Panc1 (cell line): ENCODE data around the gene HS3ST5. TPM values are rescaled to one million over a fixed set of nuclear protein-coding genes. Genes with fewer than 3 reads are reported as not detected.

ENCODE experiments used
- ATAC-seq: fragments of 200-7000 bp; cut with Tn5 transposase; 2 replicates; pipeline ENCODE4 v1.9.1; 2020; ENCODE audit warnings: mild to moderate bottlenecking, moderate library complexity
- BruUV-seq: library from RNA; stranded (reverse); fragments of 400-500 nt; replicated peaks from 2 replicates; lab custom pipeline; 2021; lab: Mats Ljungman, UMichigan
- CTCF ChIA-PET: fragments of 300-600 bp; sonication (Branson Sonifier 250); formaldehyde crosslinking; loops from one replicate; lab custom pipeline; 2022; ENCODE audit warnings: antibody characterized with exemption; lab: Charles Lee
- POLR2A ChIA-PET: fragments of 300-600 bp; sonication (Branson Sonifier 250); formaldehyde crosslinking; loops from one replicate; lab custom pipeline; 2022; ENCODE audit warnings: antibody characterized with exemption; lab: Charles Lee
- DNase-seq: peaks from one replicate; pipeline ENCODE4 v3.0.0-alpha.2; 2010; ENCODE audit warnings: low read depth, low spot score
- H3K27ac ChIP-seq: 2 replicates; pipeline ENCODE4 v1.5.1; 2011; ENCODE audit warnings: mild to moderate bottlenecking, low read length, inconsistent platforms
- H3K27me3 ChIP-seq: fragments of 200-500 bp; sonication (Bioruptor generic); 2 replicates; pipeline ENCODE4 v1.6.0; 2014; ENCODE audit warnings: low read length, inconsistent platforms; ENCODE audit not compliant: control insufficient read depth, insufficient read depth
- H3K36me3 ChIP-seq: fragments of 200-500 bp; sonication (Bioruptor generic); 2 replicates; pipeline ENCODE4 v1.5.1; 2014; ENCODE audit warnings: inconsistent platforms, mild to moderate bottlenecking, low read length, moderate library complexity; ENCODE audit not compliant: control insufficient read depth, insufficient read depth
- H3K4me1 ChIP-seq: 2 replicates; pipeline ENCODE4 v1.5.1; 2011; ENCODE audit warnings: inconsistent platforms, mild to moderate bottlenecking, low read length, moderate library complexity; ENCODE audit not compliant: control insufficient read depth, insufficient read depth
- H3K4me3 ChIP-seq, 2 experiments: 2 replicates each; pipeline ENCODE4 v1.5.1; 2011 to 2012; ENCODE audit warnings: low read depth in 2 of 2, low read length in 2 of 2, mild to moderate bottlenecking in 2 of 2, inconsistent platforms in 1 of 2, moderate library complexity in 1 of 2
- H3K9me3 ChIP-seq: fragments of 200-500 bp; sonication (Bioruptor generic); 2 replicates; pipeline ENCODE4 v1.5.1; 2014; ENCODE audit warnings: low read depth, mild to moderate bottlenecking, inconsistent platforms, low read length, moderate library complexity; ENCODE audit not compliant: control insufficient read depth, insufficient read depth
- POLR2AphosphoS5 ChIP-seq: IDR thresholded peaks from 2 replicates; pipeline ENCODE4 v1.6.1; 2012; ENCODE audit warnings: mild to moderate bottlenecking, low read depth, low read length, moderate library complexity
- SIN3A ChIP-seq: IDR thresholded peaks from 2 replicates; pipeline ENCODE4 v1.6.1; 2012; ENCODE audit warnings: low read depth, mild to moderate bottlenecking, low read length, moderate library complexity, borderline replicate concordance; ENCODE audit not compliant: insufficient read depth
- TCF7L2 ChIP-seq: IDR thresholded peaks from 2 replicates; pipeline ENCODE4 v1.6.1; 2011; ENCODE audit warnings: mild to moderate bottlenecking, low read depth, low read length, inconsistent platforms
- in situ Hi-C: cut with HindIII; loops from 2 replicates; pipeline ENCODE4 v1.10.0; 2016; ENCODE audit warnings: low sequenced_read_pairs, low pct_unique_long_range_greater_than_20kb
- intact Hi-C: fragments of 100-400 bp; cut with micrococcal nuclease; formaldehyde crosslinking; loops from one replicate; pipeline ENCODE4 v1.10.0; 2022; ENCODE audit not compliant: unreplicated experiment
- total RNA-seq: library from RNA; stranded (reverse); gene quantifications from one replicate; pipeline ENCODE4 v1.2.1, GENCODE V29; 2021; ENCODE audit not compliant: unreplicated experiment
- TF ChIP-seq, protein P1 (sequence below), 2 experiments: IDR thresholded peaks; 2 replicates each; pipeline ENCODE4 v1.6.1; 2011 to 2012; ENCODE audit warnings: low read depth in 2 of 2, control low read depth in 1 of 2, low read length in 1 of 2, mild to moderate bottlenecking in 1 of 2, moderate library complexity in 1 of 2; ENCODE audit not compliant: insufficient read depth in 1 of 2
- TF ChIP-seq, protein P2 (sequence below): fragments of 450-650 bp; IDR thresholded peaks from 2 replicates; pipeline ENCODE4 v1.5.1; 2017; ENCODE audit warnings: mild to moderate bottlenecking

The HS3ST5 gene
- total RNA-seq, 1 experiment from 2014 or later = 0.05 TPM

DNA sequence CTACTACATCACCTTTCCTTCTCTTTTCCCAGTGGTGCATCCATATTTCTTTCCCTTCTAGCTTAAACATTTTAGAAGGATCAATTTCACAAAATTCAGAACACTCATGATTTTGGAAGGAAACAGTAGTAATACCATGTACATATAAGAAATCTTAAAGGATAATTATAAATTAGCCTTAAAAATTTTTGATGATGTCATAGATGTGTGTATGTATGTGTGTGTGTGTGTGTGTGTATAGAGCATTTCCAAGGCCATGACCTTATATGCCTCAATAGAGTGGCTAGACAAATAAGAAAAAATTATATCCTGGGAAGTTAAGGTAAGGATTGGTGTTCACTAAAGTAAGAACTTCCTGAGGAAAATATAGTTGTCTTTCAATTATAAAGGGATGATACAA, 24.1 kb upstream of the HS3ST5 start:
- POLR2A ChIA-PET = no interaction called here
- BruUV-seq = no TSS peak

DNA sequence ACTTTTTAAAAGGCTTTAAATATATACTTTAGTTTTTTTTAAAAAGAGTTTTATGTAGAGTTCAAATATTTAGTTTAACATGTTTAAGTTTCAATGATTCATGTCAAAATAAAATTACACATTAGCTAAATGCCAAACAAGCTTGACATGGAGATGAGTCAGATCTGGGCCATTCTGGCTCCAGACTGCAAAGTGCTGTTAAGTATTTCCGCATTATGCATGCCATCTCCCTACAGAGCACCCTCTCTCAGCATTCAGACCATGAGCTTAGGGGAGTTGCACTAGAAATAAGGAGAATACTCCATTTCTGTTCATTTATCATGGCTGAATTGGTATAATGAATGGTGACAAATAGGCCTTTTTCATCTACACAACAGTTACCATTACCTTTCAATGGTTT, 21.5 kb upstream of the HS3ST5 start:
- no peaks in the 10 kb centered on the region for H3K27me3 ChIP-seq
- in situ Hi-C loops = no loop called here
- DNase-seq (no peak), ATAC-seq (no peak)
- POLR2A ChIA-PET = no interaction called here
- H3K4me1 ChIP-seq = no peaks in the 10 kb centered on the region
- no peak overlapping the region for H3K27ac ChIP-seq
- no TSS peak for BruUV-seq
- H3K9me3 ChIP-seq = no peaks in the 10 kb centered on the region
- CTCF ChIA-PET = no interaction called here
- no peak overlapping the region for H3K4me3 ChIP-seq
- intact Hi-C loops = no loop called here
- no peaks in the 10 kb centered on the region for H3K36me3 ChIP-seq
- TF ChIP-seq TCF7L2 (no peak), POLR2AphosphoS5 (no peak), SIN3A (no peak)
- TF ChIP-seq, protein P1, sequence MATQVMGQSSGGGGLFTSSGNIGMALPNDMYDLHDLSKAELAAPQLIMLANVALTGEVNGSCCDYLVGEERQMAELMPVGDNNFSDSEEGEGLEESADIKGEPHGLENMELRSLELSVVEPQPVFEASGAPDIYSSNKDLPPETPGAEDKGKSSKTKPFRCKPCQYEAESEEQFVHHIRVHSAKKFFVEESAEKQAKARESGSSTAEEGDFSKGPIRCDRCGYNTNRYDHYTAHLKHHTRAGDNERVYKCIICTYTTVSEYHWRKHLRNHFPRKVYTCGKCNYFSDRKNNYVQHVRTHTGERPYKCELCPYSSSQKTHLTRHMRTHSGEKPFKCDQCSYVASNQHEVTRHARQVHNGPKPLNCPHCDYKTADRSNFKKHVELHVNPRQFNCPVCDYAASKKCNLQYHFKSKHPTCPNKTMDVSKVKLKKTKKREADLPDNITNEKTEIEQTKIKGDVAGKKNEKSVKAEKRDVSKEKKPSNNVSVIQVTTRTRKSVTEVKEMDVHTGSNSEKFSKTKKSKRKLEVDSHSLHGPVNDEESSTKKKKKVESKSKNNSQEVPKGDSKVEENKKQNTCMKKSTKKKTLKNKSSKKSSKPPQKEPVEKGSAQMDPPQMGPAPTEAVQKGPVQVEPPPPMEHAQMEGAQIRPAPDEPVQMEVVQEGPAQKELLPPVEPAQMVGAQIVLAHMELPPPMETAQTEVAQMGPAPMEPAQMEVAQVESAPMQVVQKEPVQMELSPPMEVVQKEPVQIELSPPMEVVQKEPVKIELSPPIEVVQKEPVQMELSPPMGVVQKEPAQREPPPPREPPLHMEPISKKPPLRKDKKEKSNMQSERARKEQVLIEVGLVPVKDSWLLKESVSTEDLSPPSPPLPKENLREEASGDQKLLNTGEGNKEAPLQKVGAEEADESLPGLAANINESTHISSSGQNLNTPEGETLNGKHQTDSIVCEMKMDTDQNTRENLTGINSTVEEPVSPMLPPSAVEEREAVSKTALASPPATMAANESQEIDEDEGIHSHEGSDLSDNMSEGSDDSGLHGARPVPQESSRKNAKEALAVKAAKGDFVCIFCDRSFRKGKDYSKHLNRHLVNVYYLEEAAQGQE (IDR thresholded peaks at IDR 0.05; ENCODE audit: insufficient read depth in 1 of 2, low read depth in 2 of 2, low read length in 1 of 2) = no peak
- TF ChIP-seq, protein P2, sequence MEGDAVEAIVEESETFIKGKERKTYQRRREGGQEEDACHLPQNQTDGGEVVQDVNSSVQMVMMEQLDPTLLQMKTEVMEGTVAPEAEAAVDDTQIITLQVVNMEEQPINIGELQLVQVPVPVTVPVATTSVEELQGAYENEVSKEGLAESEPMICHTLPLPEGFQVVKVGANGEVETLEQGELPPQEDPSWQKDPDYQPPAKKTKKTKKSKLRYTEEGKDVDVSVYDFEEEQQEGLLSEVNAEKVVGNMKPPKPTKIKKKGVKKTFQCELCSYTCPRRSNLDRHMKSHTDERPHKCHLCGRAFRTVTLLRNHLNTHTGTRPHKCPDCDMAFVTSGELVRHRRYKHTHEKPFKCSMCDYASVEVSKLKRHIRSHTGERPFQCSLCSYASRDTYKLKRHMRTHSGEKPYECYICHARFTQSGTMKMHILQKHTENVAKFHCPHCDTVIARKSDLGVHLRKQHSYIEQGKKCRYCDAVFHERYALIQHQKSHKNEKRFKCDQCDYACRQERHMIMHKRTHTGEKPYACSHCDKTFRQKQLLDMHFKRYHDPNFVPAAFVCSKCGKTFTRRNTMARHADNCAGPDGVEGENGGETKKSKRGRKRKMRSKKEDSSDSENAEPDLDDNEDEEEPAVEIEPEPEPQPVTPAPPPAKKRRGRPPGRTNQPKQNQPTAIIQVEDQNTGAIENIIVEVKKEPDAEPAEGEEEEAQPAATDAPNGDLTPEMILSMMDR = no peak

More for the DNA sequence above, 24.1 kb upstream of the HS3ST5 start:
- CTCF ChIA-PET = no interaction called here
- no peak for DNase-seq
- in situ Hi-C loops (no loop called here), intact Hi-C loops (no loop called here)
- H3K4me1 ChIP-seq = no peaks in the 10 kb centered on the region
- no peak for TF ChIP-seq SIN3A
- no peak for TF ChIP-seq TCF7L2
- TF ChIP-seq, protein P2 = no peak
- no peak for TF ChIP-seq POLR2AphosphoS5
- TF ChIP-seq, protein P1 (IDR thresholded peaks at IDR 0.05; ENCODE audit: insufficient read depth in 1 of 2, low read depth in 2 of 2, low read length in 1 of 2) = no peak
- no peaks in the 10 kb centered on the region for H3K27me3 ChIP-seq
- H3K4me3 ChIP-seq = no peak overlapping the region
- H3K9me3 ChIP-seq = no peaks in the 10 kb centered on the region
- H3K27ac ChIP-seq = no peak overlapping the region
- H3K36me3 ChIP-seq = no peaks in the 10 kb centered on the region
- no peak for ATAC-seq
